SK-N-SH (cell line): ENCODE measurements around the gene ATRN. TPM values are rescaled to one million over a fixed set of nuclear protein-coding genes. Genes with fewer than 3 reads are reported as not detected.

Experiments used
- CTCF ChIA-PET: fragments of 300-600, 350-600 bp; formaldehyde crosslinking; extraction: SDS; loops from one replicate; lab custom pipeline; 2021; lab: Yijun Ruan, JAX
- POLR2A ChIA-PET: fragments of 350-600 bp; sonication (Branson Sonifier 250); formaldehyde crosslinking; extraction: SDS; loops from one replicate; lab custom pipeline; 2020; ENCODE audit warnings: antibody characterized with exemption, inconsistent platforms; lab: Yijun Ruan, JAX
- DNase-seq: peaks from one replicate; pipeline ENCODE4 v3.0.0; 2012
- H2AFZ ChIP-seq: fragments of 200-600 bp; sonication (generic); 2 replicates; pipeline ENCODE4 v1.8.1; 2016; ENCODE audit warnings: antibody characterized with exemption, mild to moderate bottlenecking, low read depth
- H3F3A ChIP-seq: fragments of 200-600 bp; sonication (generic); replicated peaks from 2 replicates; pipeline ENCODE3; 2016; ENCODE audit warnings: antibody characterized with exemption, mild to moderate bottlenecking; ENCODE audit not compliant: insufficient read depth
- H3K27ac ChIP-seq, 2 experiments: fragments of 200-500 bp in 1 of 2; fragments of 200-600 bp in 1 of 2; sonication (Bioruptor generic) in 1 of 2; sonication (generic), shearing (Covaris generic) in 1 of 2; 2 replicates each; pipeline versions ENCODE4 v1.5.1 to v1.6.1; 2014 to 2016; ENCODE audit warnings: low read depth in 2 of 2, inconsistent platforms in 1 of 2, low read length in 1 of 2, mild to moderate bottlenecking in 1 of 2, mixed read lengths in 1 of 2
- H3K27me3 ChIP-seq: fragments of 200-600 bp; sonication (generic), shearing (Covaris generic); 2 replicates; pipeline ENCODE4 v1.6.1; 2016; ENCODE audit warnings: mixed run types; ENCODE audit not compliant: insufficient read depth
- H3K36me3 ChIP-seq, 2 experiments: fragments of 200-500 bp in 1 of 2; fragments of 200-600 bp in 1 of 2; sonication (Bioruptor generic) in 1 of 2; sonication (generic) in 1 of 2; replicated peaks in 1 of 2; 2 replicates each; pipeline versions ENCODE3 to v1.5.1; 2014 to 2016; ENCODE audit warnings: low read length in 1 of 2, mild to moderate bottlenecking in 1 of 2; ENCODE audit not compliant: insufficient read depth in 2 of 2, control insufficient read depth in 1 of 2
- H3K4me1 ChIP-seq, 2 experiments: fragments of 200-500 bp in 1 of 2; fragments of 200-600 bp in 1 of 2; sonication (Bioruptor generic) in 1 of 2; sonication (generic), shearing (Covaris generic) in 1 of 2; 2 replicates each; pipeline versions ENCODE4 v1.5.1 to v1.6.1; 2014 to 2016; ENCODE audit warnings: low read depth in 1 of 2, low read length in 1 of 2, mixed run types in 1 of 2; ENCODE audit not compliant: insufficient read depth in 2 of 2, control insufficient read depth in 1 of 2
- H3K4me2 ChIP-seq: fragments of 200-600 bp; sonication (generic), shearing (Covaris generic); 2 replicates; pipeline ENCODE4 v1.6.1; 2017; ENCODE audit warnings: mixed run types
- H3K4me3 ChIP-seq, 2 experiments: fragments of 200-500 bp in 1 of 2; fragments of 200-600 bp in 1 of 2; sonication (Bioruptor generic) in 1 of 2; sonication (generic), shearing (Covaris generic) in 1 of 2; 2 replicates each; pipeline versions ENCODE4 v1.5.1 to v1.8.1; 2014 to 2016; ENCODE audit warnings: low read depth in 2 of 2, inconsistent platforms in 1 of 2, low read length in 1 of 2, mild to moderate bottlenecking in 1 of 2, mixed read lengths in 1 of 2, moderate library complexity in 1 of 2
- H3K79me2 ChIP-seq: fragments of 200-600 bp; sonication (generic); 2 replicates; pipeline ENCODE4 v1.8.1; 2017; ENCODE audit warnings: mild to moderate bottlenecking; ENCODE audit not compliant: insufficient read depth
- H3K9ac ChIP-seq: fragments of 200-600 bp; sonication (generic); 2 replicates; pipeline ENCODE4 v1.6.1; 2017; ENCODE audit warnings: mixed run types
- H3K9me2 ChIP-seq: fragments of 200-600 bp; sonication (generic); 2 replicates; pipeline ENCODE4 v1.6.1; 2017; ENCODE audit warnings: mixed run types
- H3K9me3 ChIP-seq: fragments of 200-600 bp; sonication (generic); 2 replicates; pipeline ENCODE4 v1.6.1; 2017; ENCODE audit warnings: mixed run types, mild to moderate bottlenecking, moderate library complexity
- H4K20me1 ChIP-seq: fragments of 200-600 bp; sonication (generic); 2 replicates; pipeline ENCODE4 v1.6.1; 2017; ENCODE audit warnings: mild to moderate bottlenecking, mixed run types; ENCODE audit not compliant: insufficient read depth
- CHD2 ChIP-seq: fragments of 150-350 bp; IDR thresholded peaks from 2 replicates; pipeline ENCODE4 v1.6.1; 2018; ENCODE audit warnings: low read length; ENCODE audit not compliant: partially characterized antibody
- EP300 ChIP-seq, 2 experiments: IDR thresholded peaks; 2 replicates each; pipeline versions ENCODE4 v1.4.0 to v1.6.1; 2012; ENCODE audit warnings: borderline replicate concordance in 1 of 2, low read depth in 1 of 2, low read length in 1 of 2
- EZH2phosphoT487 ChIP-seq: fragments of 200-600 bp; sonication (generic); IDR thresholded peaks from 2 replicates; pipeline ENCODE4 v1.6.1; 2017; ENCODE audit warnings: low read depth, mixed run types, mild to moderate bottlenecking, antibody characterized with exemption, moderate library complexity, borderline replicate concordance
- GATA2 ChIP-seq: sonication (generic); formaldehyde crosslinking; IDR thresholded peaks from 2 replicates; pipeline ENCODE4 v1.5.0; 2020; ENCODE audit warnings: mild to moderate bottlenecking, missing genetic modification reagents
- POLR2AphosphoS5 ChIP-seq: IDR thresholded peaks from 2 replicates; pipeline ENCODE4 v1.6.1; 2012; ENCODE audit warnings: low read depth, low read length
- RAD21 ChIP-seq: IDR thresholded peaks from 2 replicates; pipeline ENCODE4 v1.6.1; 2012; ENCODE audit warnings: mild to moderate bottlenecking, low read length
- SMC3 ChIP-seq: IDR thresholded peaks from 2 replicates; pipeline ENCODE4 v1.6.1; 2012; ENCODE audit warnings: low read depth, low read length, improper control_type of control experiment
- YY1 ChIP-seq: IDR thresholded peaks from 2 replicates; pipeline ENCODE4 v1.4.0; 2012; ENCODE audit warnings: low read depth, mild to moderate bottlenecking
- WGBS: methylation state at CpG from one replicate; pipeline ENCODE4 v1.1.6; 2017; ENCODE audit warnings: low lambda C conversion rate; 5-methylcytosine and 5-hydroxymethylcytosine counted together
- polyA plus RNA-seq, 3 experiments: library from polyadenylated mRNA; depleted of rRNA; stranded (reverse); fragments of >200 nt; gene quantifications; 2 replicates each; pipeline ENCODE4 v1.2.3, GENCODE V29; 2012
- TF ChIP-seq, protein P1 (sequence below): IDR thresholded peaks from 2 replicates; pipeline ENCODE4 v1.6.1; 2012; ENCODE audit warnings: mild to moderate bottlenecking, low read depth, low read length, moderate library complexity
- TF ChIP-seq, protein P2 (sequence below): fragments of 200-600 bp; sonication (generic); IDR thresholded peaks from 2 replicates; pipeline ENCODE4 v1.6.1; 2017; ENCODE audit warnings: antibody characterized with exemption, mild to moderate bottlenecking, moderate library complexity
- TF ChIP-seq, protein P3 (sequence below): IDR thresholded peaks from 2 replicates; pipeline ENCODE4; 2012

Gene ATRN
- polyA plus RNA-seq, 1 of the 3 experiments (the other 2 are of a cell fraction): 33.8 TPM

DNA sequence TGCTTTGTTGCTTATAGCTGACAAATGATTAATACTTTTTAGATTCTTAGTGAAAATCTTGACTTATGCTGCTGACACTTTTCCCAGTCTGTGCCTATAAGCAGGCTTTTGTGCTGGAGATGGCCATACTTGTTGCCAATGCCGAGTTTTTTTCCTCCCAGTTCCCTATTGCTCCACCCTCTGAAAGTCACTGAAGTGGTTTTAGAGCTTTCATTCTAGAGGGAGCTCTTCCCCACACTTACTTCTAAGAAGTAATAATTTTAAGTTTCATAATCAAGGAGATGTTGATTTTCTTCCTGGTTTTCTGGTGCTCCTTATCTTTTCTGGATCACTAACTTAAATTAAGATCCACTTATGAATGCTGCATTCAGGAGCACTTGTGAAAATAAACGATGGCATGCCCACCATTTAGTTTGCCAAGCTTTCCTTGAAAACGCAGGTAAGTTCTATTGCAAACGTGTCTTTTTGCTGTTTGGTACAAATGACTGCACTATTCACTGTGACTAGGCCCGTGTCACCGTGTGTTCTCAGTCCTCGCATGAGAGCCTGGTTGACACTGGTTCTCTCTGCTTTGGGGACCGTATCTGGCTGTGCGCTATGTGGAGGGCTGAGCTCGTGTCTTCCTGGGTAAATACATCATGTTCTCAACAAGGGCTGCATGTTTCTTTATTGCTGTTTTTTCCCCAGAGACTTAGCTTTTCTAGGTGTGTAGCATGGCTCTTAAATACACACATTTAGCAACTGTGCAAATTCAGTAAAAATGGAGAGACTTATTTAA lies 142.2 kb downstream of the ATRN start (continued):
- TF ChIP-seq, protein P1, sequence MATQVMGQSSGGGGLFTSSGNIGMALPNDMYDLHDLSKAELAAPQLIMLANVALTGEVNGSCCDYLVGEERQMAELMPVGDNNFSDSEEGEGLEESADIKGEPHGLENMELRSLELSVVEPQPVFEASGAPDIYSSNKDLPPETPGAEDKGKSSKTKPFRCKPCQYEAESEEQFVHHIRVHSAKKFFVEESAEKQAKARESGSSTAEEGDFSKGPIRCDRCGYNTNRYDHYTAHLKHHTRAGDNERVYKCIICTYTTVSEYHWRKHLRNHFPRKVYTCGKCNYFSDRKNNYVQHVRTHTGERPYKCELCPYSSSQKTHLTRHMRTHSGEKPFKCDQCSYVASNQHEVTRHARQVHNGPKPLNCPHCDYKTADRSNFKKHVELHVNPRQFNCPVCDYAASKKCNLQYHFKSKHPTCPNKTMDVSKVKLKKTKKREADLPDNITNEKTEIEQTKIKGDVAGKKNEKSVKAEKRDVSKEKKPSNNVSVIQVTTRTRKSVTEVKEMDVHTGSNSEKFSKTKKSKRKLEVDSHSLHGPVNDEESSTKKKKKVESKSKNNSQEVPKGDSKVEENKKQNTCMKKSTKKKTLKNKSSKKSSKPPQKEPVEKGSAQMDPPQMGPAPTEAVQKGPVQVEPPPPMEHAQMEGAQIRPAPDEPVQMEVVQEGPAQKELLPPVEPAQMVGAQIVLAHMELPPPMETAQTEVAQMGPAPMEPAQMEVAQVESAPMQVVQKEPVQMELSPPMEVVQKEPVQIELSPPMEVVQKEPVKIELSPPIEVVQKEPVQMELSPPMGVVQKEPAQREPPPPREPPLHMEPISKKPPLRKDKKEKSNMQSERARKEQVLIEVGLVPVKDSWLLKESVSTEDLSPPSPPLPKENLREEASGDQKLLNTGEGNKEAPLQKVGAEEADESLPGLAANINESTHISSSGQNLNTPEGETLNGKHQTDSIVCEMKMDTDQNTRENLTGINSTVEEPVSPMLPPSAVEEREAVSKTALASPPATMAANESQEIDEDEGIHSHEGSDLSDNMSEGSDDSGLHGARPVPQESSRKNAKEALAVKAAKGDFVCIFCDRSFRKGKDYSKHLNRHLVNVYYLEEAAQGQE: no peak

DNA sequence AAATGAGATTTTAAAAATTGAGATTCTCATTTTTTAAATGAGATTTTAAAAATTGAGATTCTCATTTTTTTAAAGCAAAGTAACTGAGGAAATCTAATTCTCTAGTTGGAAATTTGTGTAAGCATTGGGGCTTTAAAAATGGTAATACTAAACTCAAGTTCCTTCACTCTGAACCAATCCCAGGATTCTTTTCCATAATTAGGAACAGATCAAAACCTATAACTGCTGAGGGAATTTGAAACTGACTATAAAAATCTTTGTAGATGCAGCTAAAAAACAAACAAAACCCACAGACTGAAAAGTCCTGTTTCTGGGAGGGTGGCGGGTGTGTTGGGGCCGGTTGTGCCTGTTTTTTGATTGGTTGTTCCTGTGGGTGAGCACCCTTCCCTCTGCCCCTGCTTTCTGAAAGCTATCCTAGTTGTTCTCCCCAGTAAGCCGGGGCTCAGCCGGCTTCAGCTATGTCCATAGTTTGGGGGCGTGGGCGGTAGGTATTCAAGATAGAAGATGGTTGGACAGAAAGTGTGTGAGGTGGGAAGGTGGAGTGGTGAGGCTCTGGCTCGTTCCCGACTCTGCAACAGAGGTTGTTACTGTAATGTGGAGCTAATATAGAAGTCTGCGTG lies 143.1 kb downstream of the ATRN start:
- Histone ChIP-seq H3K4me2 (no peak overlapping the region), H3K27me3 (no peaks in the 10 kb centered on the region), H3K4me3 (no peak overlapping the region), H3K27ac (no peak overlapping the region), H3K9me2 (no peaks in the 10 kb centered on the region), H4K20me1 (no peaks in the 10 kb centered on the region), H3K9ac (no peak overlapping the region), H3K79me2 (no peaks in the 10 kb centered on the region), H3F3A (no peaks in the 10 kb centered on the region)
- POLR2A ChIA-PET: no interaction called here
- TF ChIP-seq EZH2phosphoT487 (no peak), POLR2AphosphoS5 (no peak), CHD2 (no peak), YY1 (no peak), EP300 (IDR thresholded peaks at IDR 0.05; ENCODE audit: borderline replicate concordance in 1 of 2, low read depth in 1 of 2, low read length in 1 of 2) (no peak), RAD21 (no peak), SMC3 (no peak), GATA2 (no peak)
- TF ChIP-seq, protein P2, sequence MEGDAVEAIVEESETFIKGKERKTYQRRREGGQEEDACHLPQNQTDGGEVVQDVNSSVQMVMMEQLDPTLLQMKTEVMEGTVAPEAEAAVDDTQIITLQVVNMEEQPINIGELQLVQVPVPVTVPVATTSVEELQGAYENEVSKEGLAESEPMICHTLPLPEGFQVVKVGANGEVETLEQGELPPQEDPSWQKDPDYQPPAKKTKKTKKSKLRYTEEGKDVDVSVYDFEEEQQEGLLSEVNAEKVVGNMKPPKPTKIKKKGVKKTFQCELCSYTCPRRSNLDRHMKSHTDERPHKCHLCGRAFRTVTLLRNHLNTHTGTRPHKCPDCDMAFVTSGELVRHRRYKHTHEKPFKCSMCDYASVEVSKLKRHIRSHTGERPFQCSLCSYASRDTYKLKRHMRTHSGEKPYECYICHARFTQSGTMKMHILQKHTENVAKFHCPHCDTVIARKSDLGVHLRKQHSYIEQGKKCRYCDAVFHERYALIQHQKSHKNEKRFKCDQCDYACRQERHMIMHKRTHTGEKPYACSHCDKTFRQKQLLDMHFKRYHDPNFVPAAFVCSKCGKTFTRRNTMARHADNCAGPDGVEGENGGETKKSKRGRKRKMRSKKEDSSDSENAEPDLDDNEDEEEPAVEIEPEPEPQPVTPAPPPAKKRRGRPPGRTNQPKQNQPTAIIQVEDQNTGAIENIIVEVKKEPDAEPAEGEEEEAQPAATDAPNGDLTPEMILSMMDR: no peak
- TF ChIP-seq, protein P3, sequence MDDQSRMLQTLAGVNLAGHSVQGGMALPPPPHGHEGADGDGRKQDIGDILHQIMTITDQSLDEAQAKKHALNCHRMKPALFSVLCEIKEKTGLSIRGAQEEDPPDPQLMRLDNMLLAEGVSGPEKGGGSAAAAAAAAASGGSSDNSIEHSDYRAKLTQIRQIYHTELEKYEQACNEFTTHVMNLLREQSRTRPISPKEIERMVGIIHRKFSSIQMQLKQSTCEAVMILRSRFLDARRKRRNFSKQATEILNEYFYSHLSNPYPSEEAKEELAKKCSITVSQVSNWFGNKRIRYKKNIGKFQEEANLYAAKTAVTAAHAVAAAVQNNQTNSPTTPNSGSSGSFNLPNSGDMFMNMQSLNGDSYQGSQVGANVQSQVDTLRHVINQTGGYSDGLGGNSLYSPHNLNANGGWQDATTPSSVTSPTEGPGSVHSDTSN: no peak
- TF ChIP-seq, all 33 proteins: peak for 0
- 99% methylated on average over 9 of the region's 9 CpGs for WGBS
- CTCF ChIA-PET: interaction anchor here (0.5 to 1.7 kb wide), 4 partner anchors 34 to 239 kb away, joined by 3 to 5 read pairs (median 3); no protein-coding TSS in a partner anchor
- H3K9me3 ChIP-seq: no peaks in the 10 kb centered on the region
- no peak overlapping the region for H2AFZ ChIP-seq
- DNase-seq: no peak
- peaks cover 0 to 4% of the 10 kb centered on the region in 2 experiments for H3K36me3 ChIP-seq
- H3K4me1 ChIP-seq: no peaks in the 10 kb centered on the region; a peak in 1 of 4 replicates
